GM18951 (cell line): ENCODE results near the gene C14orf180.

Experiments used
- POLR2A ChIP-seq: IDR thresholded peaks from 4 replicates; pipeline ENCODE4 v1.6.1; 2011; ENCODE audit warnings: mild to moderate bottlenecking; ENCODE audit not compliant: insufficient read length, insufficient read depth; ENCODE audit errors: extremely low read depth
- in situ Hi-C: fragments of 300-500 bp; cut with MboI; formaldehyde crosslinking; loops from one replicate; pipeline ENCODE4 v1.12.0; 2022; ENCODE audit warnings: low sequenced_read_pairs, mixed read lengths, inconsistent platforms; ENCODE audit not compliant: unreplicated experiment

Gene C14orf180

GRCh38 chr14:104591506-104592291, 12.1 kb downstream of the C14orf180 start:
- no peak for TF ChIP-seq POLR2A
- in situ Hi-C loops: no loop called here

- no peak for TF ChIP-seq POLR2A
- in situ Hi-C loops: no loop called here
Observed at GRCh38 chr14:104592292-104592672, 12.7 kb downstream of the C14orf180 start.

- in situ Hi-C loops: no loop called here
- no peak for TF ChIP-seq POLR2A
Observed at GRCh38 chr14:104592785-104593184, 13.2 kb downstream of the C14orf180 start.

GRCh38 chr14:104593241-104593701, 13.7 kb downstream of the C14orf180 start:
- in situ Hi-C loops: no loop called here
- TF ChIP-seq POLR2A: no peak

GRCh38 chr14:104593710-104594136, 14.2 kb downstream of the C14orf180 start:
- in situ Hi-C loops: no loop called here
- no peak for TF ChIP-seq POLR2A

- in situ Hi-C loops: no loop called here
- no peak for TF ChIP-seq POLR2A
Observed at GRCh38 chr14:104594310-104595046, 14.9 kb downstream of the C14orf180 start.

- no peak for TF ChIP-seq POLR2A
- in situ Hi-C loops: no loop called here
Observed at GRCh38 chr14:104595116-104595675, 15.6 kb downstream of the C14orf180 start.

GRCh38 chr14:104595911-104596450, 16.4 kb downstream of the C14orf180 start:
- no peak for TF ChIP-seq POLR2A
- in situ Hi-C loops: no loop called here

- no peak for TF ChIP-seq POLR2A
- in situ Hi-C loops: no loop called here
Observed at GRCh38 chr14:104596451-104596918, 16.9 kb downstream of the C14orf180 start.

- in situ Hi-C loops: no loop called here
- no peak for TF ChIP-seq POLR2A
Observed at GRCh38 chr14:104596927-104597351, 17.4 kb downstream of the C14orf180 start.

- no peak for TF ChIP-seq POLR2A
- in situ Hi-C loops: no loop called here
Observed at GRCh38 chr14:104597576-104597975, 18.0 kb downstream of the C14orf180 start.

GRCh38 chr14:104598039-104598909, 18.7 kb downstream of the C14orf180 start:
- in situ Hi-C loops: no loop called here
- TF ChIP-seq POLR2A: no peak

GRCh38 chr14:104598910-104599273, 19.3 kb downstream of the C14orf180 start:
- in situ Hi-C loops: no loop called here
- no peak for TF ChIP-seq POLR2A

GRCh38 chr14:104599446-104599845, 19.9 kb downstream of the C14orf180 start:
- TF ChIP-seq POLR2A: no peak
- in situ Hi-C loops: no loop called here
